ENCODE data around the gene GANC.

- TF ChIP-seq ELF4 (CRISPR knock-in tag; IDR thresholded peaks at IDR 0.05; ENCODE audit: low read depth) (no peak), ZNF425 (CRISPR knock-in tag; conservative IDR thresholded peaks at IDR 0.05) (no peak), IRF2 (CRISPR knock-in tag; IDR thresholded peaks at IDR 0.05; ENCODE audit: borderline replicate concordance, low read depth) (no peak), PRDM15 (CRISPR knock-in tag; IDR thresholded peaks at IDR 0.05) (no peak), CREM (CRISPR knock-in tag; IDR thresholded peaks at IDR 0.05) (no peak), KAT7 (CRISPR knock-in tag; IDR thresholded peaks at IDR 0.05; ENCODE audit: borderline replicate concordance) (no peak), ESRRA (CRISPR knock-in tag; IDR thresholded peaks at IDR 0.05; ENCODE audit: borderline replicate concordance) (no peak)
- TF ChIP-seq, protein P1, sequence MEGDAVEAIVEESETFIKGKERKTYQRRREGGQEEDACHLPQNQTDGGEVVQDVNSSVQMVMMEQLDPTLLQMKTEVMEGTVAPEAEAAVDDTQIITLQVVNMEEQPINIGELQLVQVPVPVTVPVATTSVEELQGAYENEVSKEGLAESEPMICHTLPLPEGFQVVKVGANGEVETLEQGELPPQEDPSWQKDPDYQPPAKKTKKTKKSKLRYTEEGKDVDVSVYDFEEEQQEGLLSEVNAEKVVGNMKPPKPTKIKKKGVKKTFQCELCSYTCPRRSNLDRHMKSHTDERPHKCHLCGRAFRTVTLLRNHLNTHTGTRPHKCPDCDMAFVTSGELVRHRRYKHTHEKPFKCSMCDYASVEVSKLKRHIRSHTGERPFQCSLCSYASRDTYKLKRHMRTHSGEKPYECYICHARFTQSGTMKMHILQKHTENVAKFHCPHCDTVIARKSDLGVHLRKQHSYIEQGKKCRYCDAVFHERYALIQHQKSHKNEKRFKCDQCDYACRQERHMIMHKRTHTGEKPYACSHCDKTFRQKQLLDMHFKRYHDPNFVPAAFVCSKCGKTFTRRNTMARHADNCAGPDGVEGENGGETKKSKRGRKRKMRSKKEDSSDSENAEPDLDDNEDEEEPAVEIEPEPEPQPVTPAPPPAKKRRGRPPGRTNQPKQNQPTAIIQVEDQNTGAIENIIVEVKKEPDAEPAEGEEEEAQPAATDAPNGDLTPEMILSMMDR (IDR thresholded peaks at IDR 0.05): no peak
- TF ChIP-seq, protein P2, sequence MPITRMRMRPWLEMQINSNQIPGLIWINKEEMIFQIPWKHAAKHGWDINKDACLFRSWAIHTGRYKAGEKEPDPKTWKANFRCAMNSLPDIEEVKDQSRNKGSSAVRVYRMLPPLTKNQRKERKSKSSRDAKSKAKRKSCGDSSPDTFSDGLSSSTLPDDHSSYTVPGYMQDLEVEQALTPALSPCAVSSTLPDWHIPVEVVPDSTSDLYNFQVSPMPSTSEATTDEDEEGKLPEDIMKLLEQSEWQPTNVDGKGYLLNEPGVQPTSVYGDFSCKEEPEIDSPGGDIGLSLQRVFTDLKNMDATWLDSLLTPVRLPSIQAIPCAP (CRISPR knock-in tag; IDR thresholded peaks at IDR 0.05): no peak
Observed at GRCh38 chr15:42403389-42403788, 130.4 kb downstream of the GANC start.

All from WTC11 (cell line).